Measurements from ENCODE around the gene VWCE.

Gene VWCE

DNA sequence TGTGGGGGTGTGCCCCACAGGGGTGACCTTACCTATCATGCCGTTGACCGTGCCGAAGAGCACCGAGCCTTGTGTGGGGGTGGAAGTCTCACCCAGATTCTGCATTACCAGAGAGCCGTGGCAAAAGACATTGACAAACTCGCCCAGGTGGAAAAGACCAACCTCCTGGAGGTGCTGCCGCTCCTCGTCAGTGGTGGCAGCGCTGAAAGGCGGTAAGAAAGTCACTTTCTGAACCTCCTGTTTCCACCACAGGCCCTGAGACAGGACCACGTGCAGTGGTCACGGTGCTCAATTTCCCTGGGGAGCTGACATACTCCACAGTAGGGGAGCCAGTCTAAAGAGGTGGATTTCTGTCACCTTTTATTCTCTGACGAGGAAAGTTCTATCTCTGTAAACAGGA lies 7.4 kb upstream of the VWCE start:
- TF ChIP-seq, protein P1, sequence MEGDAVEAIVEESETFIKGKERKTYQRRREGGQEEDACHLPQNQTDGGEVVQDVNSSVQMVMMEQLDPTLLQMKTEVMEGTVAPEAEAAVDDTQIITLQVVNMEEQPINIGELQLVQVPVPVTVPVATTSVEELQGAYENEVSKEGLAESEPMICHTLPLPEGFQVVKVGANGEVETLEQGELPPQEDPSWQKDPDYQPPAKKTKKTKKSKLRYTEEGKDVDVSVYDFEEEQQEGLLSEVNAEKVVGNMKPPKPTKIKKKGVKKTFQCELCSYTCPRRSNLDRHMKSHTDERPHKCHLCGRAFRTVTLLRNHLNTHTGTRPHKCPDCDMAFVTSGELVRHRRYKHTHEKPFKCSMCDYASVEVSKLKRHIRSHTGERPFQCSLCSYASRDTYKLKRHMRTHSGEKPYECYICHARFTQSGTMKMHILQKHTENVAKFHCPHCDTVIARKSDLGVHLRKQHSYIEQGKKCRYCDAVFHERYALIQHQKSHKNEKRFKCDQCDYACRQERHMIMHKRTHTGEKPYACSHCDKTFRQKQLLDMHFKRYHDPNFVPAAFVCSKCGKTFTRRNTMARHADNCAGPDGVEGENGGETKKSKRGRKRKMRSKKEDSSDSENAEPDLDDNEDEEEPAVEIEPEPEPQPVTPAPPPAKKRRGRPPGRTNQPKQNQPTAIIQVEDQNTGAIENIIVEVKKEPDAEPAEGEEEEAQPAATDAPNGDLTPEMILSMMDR (conservative IDR thresholded peaks at IDR 0.05) = no peak
- H3K27ac ChIP-seq = no peak overlapping the region

DNA sequence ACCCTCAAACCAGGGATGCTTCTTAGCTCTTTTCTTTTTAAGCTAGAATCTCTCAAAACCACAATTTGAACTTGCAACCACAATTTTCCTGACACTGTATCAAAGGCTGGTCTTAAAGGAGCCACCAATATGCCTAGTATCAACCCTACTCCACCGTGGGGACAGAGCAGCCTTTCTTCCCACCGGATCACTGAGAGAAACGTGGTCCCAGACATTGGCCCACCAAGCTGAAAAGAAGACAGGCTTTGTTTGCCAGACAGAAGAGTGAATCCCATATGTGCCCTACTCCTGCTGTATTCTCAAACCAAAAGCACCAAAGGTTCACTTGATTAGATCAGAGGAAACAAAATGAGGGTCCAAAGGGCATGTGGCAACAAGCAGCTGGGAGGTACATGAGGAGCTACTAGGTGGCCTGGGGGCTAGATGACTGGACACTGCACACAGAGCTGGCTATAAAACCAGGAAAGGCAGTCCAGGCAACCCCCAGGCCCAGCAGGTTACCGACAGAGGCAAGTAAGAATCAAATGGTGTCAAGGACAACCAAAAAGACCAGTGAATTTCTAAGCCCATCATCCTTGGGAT lies 3.6 kb upstream of the VWCE start:
- no peak overlapping the region for H3K27ac ChIP-seq
- TF ChIP-seq, protein P1 (conservative IDR thresholded peaks at IDR 0.05) = no peak

DNA sequence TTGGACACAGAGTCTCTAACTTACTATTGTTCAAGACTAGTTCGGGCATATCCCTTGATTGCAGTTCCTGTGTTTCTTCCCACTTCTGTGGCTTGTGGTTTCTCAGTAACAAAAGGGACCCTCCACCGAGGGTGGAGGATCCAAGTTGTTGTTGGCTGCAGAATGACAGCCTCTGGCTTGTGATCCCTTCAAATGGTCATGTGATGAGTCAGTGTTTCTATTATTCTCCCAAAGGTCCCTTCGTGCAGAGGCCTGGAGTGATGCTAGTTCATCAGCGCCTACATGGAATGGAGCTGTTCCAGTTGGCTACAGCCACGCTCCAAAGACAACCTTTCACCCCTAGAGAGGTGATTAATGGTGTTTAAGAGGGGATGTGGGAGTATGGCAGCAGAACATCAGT lies 2.6 kb upstream of the VWCE start:
- TF ChIP-seq, protein P1 (conservative IDR thresholded peaks at IDR 0.05) = no peak
- no peak overlapping the region for H3K27ac ChIP-seq

DNA sequence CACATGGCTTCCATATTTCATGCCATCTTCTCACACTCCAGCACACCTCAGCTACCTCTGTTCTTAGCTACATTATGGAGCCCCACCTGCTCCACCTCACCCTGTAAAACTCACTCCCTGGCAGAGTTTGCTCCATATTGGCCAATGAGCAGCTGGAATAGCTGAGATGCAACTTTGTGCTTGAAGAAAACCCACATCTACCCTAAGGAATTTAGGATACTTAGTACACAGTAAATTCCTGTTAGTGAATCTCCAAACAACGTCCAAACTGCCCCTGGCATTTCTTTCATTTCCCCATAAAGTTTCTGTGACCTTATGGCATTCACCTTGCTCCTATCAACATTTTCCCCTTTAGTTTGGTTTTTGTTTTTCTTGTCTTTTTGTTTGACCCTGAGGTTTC lies 2.2 kb upstream of the VWCE start:
- TF ChIP-seq, protein P1 (conservative IDR thresholded peaks at IDR 0.05) = no peak
- no peak overlapping the region for H3K27ac ChIP-seq

DNA sequence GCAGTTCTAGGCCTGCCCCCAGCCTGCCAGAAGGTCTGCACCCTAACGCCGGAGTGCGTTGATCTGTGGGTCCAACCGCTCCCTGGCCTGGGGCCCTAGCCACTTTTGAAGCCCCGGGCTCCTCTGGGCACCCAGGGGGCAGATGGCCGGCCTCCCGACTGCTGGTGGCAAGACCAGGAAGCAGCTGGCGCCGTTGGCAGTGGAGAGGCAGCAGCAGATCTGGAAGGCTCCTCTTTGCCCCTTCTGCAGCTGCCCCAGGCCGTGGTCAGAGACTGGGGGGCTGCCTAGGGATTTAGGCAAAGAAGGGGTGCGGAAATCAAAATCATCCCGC lies 445 bp upstream of the VWCE start:
- H3K27ac ChIP-seq = no peak overlapping the region
- TF ChIP-seq, protein P1 (conservative IDR thresholded peaks at IDR 0.05) = no peak

DNA sequence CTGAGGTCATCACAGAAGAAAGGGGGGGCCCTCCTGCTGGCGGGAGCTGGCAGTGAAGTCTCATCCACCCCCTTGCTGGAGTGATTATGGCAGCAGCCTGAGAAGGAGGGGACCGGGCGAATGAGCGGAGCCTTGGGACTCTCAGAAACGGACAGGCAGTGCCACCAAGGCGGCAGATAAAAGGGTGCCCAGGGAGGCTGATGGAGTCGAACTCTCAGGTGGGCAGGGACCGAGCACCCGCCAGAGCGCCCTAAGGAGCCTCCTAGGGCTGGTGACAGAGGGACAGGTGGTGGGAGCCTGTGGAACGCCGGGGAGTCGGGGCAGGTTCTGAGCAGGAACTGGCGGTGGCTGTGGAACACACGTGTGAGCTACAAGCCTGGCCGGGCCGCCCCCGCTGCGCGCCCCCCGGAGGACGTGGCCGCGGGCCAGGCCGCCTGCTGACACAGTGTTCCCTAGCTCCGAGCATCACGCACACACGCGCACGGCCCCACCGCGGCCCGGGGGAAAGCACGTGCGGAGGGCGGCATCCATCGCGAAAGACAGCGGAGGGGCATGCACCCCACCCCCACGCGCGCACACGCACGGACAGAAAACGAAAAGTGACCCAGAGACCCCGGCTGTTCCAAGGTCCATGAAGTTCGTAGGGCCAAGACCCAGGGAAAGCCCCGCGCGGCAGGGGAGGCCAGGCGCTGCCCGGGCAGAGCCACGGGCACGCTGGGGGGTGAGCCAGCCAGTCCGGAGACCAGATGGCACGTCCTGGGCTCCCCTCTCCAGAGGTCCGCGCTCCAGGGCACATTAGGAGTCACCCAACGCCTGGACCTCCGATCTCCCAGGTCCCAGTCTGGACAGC lies 1.0 kb downstream of the VWCE start:
- H3K27ac ChIP-seq = peak overlapping the region; percentile 62; the same call in 1 of the 2 replicates
- TF ChIP-seq, protein P1 (conservative IDR thresholded peaks at IDR 0.05) = no peak

DNA sequence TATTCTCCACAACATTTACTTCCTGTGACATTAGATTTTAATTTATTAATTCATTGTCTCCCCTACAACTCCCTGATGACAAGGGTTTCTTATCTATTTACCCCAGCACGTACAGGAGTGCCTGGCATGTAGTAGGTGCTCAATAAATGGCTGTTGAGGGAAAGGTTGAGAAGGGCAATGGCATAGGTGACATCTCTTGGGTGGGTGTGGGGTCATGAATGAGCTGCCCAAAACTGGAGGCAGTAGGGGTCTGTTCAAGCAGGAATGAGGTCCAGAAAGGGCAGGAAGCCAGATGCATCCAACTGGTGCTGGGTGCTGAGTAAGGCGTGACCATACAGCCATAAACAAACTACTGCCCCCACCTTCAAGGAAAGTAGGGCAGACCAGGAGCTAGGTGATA lies 2.8 kb downstream of the VWCE start:
- TF ChIP-seq, protein P1 (conservative IDR thresholded peaks at IDR 0.05) = no peak
- H3K27ac ChIP-seq = no peak overlapping the region

Data from VCaP (cell line).